ENCODE measurements around the gene PROZ.

- TF ChIP-seq IRF9 (tag; IDR thresholded peaks at IDR 0.05) = no peak
- TF ChIP-seq ZNF764 (CRISPR knock-in tag; IDR thresholded peaks at IDR 0.05; ENCODE audit: low read depth) = no peak
- TF ChIP-seq POLR2A (conservative IDR thresholded peaks at IDR 0.05) = no peak
Measured at GRCh38 chr13:113119822-113120189, 38.6 kb upstream of the PROZ start.

Measured in K562 (cell line).